ENCODE measurements around the gene TCP11L2. TPM values are rescaled to one million over a fixed set of nuclear protein-coding genes. Genes with fewer than 3 reads are reported as not detected.

The TCP11L2 gene
- total and polyA plus RNA-seq, 4 donors, result 2.5 to 98.1 (median 5.9) TPM

- H3K9ac ChIP-seq (ENCODE audit: low read depth in 1 of 2, low read length in 2 of 2), result no peak overlapping the region
- WGBS, result 71% methylated on average over 2 of the region's 2 CpGs
- TF ChIP-seq FOXA2 (IDR thresholded peaks at IDR 0.05), result no peak
- no peak overlapping the region for H3K27ac ChIP-seq (ENCODE audit: low read depth in 1 of 2, low read length in 2 of 2)
- no peaks in the 10 kb centered on the region for H3K9me3 ChIP-seq (ENCODE audit: control insufficient read depth in 4 of 4, low read length in 3 of 4)
- DNase-seq (ENCODE audit: low spot score), result no peak
- no peaks in the 10 kb centered on the region for H3K27me3 ChIP-seq (ENCODE audit: control insufficient read depth in 4 of 4, insufficient read depth in 4 of 4, low read length in 3 of 4)
- H3K4me1 ChIP-seq (ENCODE audit: control insufficient read depth in 4 of 4, insufficient read depth in 4 of 4, low read length in 3 of 4), result no peaks in the 10 kb centered on the region
- no peak overlapping the region for H3K4me3 ChIP-seq (ENCODE audit: low read depth in 1 of 3, low read length in 3 of 3)
- H3K36me3 ChIP-seq (ENCODE audit: control insufficient read depth in 4 of 4, insufficient read depth in 3 of 4, low read depth in 1 of 4, low read length in 3 of 4), result no peaks in the 10 kb centered on the region
These were observed 11.9 kb upstream of the TCP11L2 start for GRCh38 chr12:106290666-106291065.

GRCh38 chr12:106291342-106291741, 11.2 kb upstream of the TCP11L2 start:
- Histone ChIP-seq H3K4me3 (ENCODE audit: low read depth in 1 of 3, low read length in 3 of 3) (no peak overlapping the region), H3K9ac (ENCODE audit: low read depth in 1 of 2, low read length in 2 of 2) (no peak overlapping the region), H3K36me3 (ENCODE audit: control insufficient read depth in 4 of 4, insufficient read depth in 3 of 4, low read depth in 1 of 4, low read length in 3 of 4) (no peaks in the 10 kb centered on the region), H3K27ac (ENCODE audit: low read depth in 1 of 2, low read length in 2 of 2) (no peak overlapping the region), H3K27me3 (ENCODE audit: control insufficient read depth in 4 of 4, insufficient read depth in 4 of 4, low read length in 3 of 4) (no peaks in the 10 kb centered on the region), H3K4me1 (ENCODE audit: control insufficient read depth in 4 of 4, insufficient read depth in 4 of 4, low read length in 3 of 4) (no peaks in the 10 kb centered on the region), H3K9me3 (ENCODE audit: control insufficient read depth in 4 of 4, low read length in 3 of 4) (no peaks in the 10 kb centered on the region)
- no peak for DNase-seq (ENCODE audit: low spot score)
- 72% methylated on average over 5 of the region's 5 CpGs for WGBS
- TF ChIP-seq HNF4A (conservative IDR thresholded peaks at IDR 0.05) (no peak), GABPA (IDR thresholded peaks at IDR 0.05 in 1 of 2, conservative IDR thresholded peaks at IDR 0.05 in 1 of 2) (no peak), EGR1 (IDR thresholded peaks at IDR 0.05; ENCODE audit: low read depth in 2 of 2) (no peak), FOXA2 (IDR thresholded peaks at IDR 0.05) (no peak), SP1 (IDR thresholded peaks at IDR 0.05) (no peak)

GRCh38 chr12:106292339-106292738, 10.2 kb upstream of the TCP11L2 start:
- Histone ChIP-seq H3K27ac (ENCODE audit: low read depth in 1 of 2, low read length in 2 of 2) (no peak overlapping the region), H3K36me3 (ENCODE audit: control insufficient read depth in 4 of 4, insufficient read depth in 3 of 4, low read depth in 1 of 4, low read length in 3 of 4) (no peaks in the 10 kb centered on the region), H3K4me1 (ENCODE audit: control insufficient read depth in 4 of 4, insufficient read depth in 4 of 4, low read length in 3 of 4) (no peaks in the 10 kb centered on the region), H3K9me3 (ENCODE audit: control insufficient read depth in 4 of 4, low read length in 3 of 4) (no peaks in the 10 kb centered on the region), H3K4me3 (ENCODE audit: low read depth in 1 of 3, low read length in 3 of 3) (no peak overlapping the region), H3K27me3 (ENCODE audit: control insufficient read depth in 4 of 4, insufficient read depth in 4 of 4, low read length in 3 of 4) (no peaks in the 10 kb centered on the region), H3K9ac (ENCODE audit: low read depth in 1 of 2, low read length in 2 of 2) (no peak overlapping the region)
- TF ChIP-seq EGR1 (IDR thresholded peaks at IDR 0.05; ENCODE audit: low read depth in 2 of 2), result no peak
- no peak for TF ChIP-seq CTCF (IDR thresholded peaks at IDR 0.05; ENCODE audit: low read depth, low read length, missing input control)
- no peak for TF ChIP-seq YY1 (IDR thresholded peaks at IDR 0.05)
- no peak for TF ChIP-seq GABPA (IDR thresholded peaks at IDR 0.05 in 1 of 2, conservative IDR thresholded peaks at IDR 0.05 in 1 of 2)
- TF ChIP-seq FOXA1 (IDR thresholded peaks at IDR 0.05), result no peak
- no peak for TF ChIP-seq JUND (IDR thresholded peaks at IDR 0.05)
- TF ChIP-seq REST (IDR thresholded peaks at IDR 0.05), result no peak
- no peak for TF ChIP-seq ZBTB33 (IDR thresholded peaks at IDR 0.05)
- no peak for TF ChIP-seq ATF3 (IDR thresholded peaks at IDR 0.05)
- no peak for TF ChIP-seq SP1 (IDR thresholded peaks at IDR 0.05)
- no peak for TF ChIP-seq TAF1 (conservative IDR thresholded peaks at IDR 0.05)
- no peak for TF ChIP-seq FOXA2 (IDR thresholded peaks at IDR 0.05)
- 94% methylated on average over 5 of the region's 5 CpGs for WGBS
- no peak for DNase-seq (ENCODE audit: low spot score)

Data from liver (tissue), 9 donors.